Bronchial epithelial cell (primary cell): ENCODE results near the gene TAF3. TPM values are rescaled to one million over a fixed set of nuclear protein-coding genes. Genes with fewer than 3 reads are reported as not detected.

Experiments used
- DNase-seq: peaks from one replicate; pipeline ENCODE4 v3.0.0-alpha.2; 2010; ENCODE audit warnings: low read depth
- FAIRE-seq: peaks from 2 replicates; lab custom pipeline; 2011; peaks lifted over from hg19 to GRCh38; lab: Jason Lieb, UNC
- H3K27me3 ChIP-seq: 2 replicates; pipeline ENCODE4 v1.5.1; 2011; ENCODE audit warnings: low read length; ENCODE audit not compliant: control insufficient read depth, insufficient read depth
- H3K36me3 ChIP-seq: 2 replicates; pipeline ENCODE4 v1.5.1; 2011; ENCODE audit warnings: low read length; ENCODE audit not compliant: control insufficient read depth, insufficient read depth
- H3K4me3 ChIP-seq: 2 replicates; pipeline ENCODE4 v1.5.1; 2011; ENCODE audit warnings: mild to moderate bottlenecking, low read depth, low read length, control low read depth
- total RNA-seq: library from RNA; depleted of rRNA; stranded (reverse); fragments of >200 nt; gene quantifications from 2 replicates; pipeline ENCODE4 v1.2.1, GENCODE V29; 2014
- TF ChIP-seq, protein P1 (sequence below): IDR thresholded peaks from 2 replicates; pipeline ENCODE4 v1.5.1; 2011; ENCODE audit warnings: mild to moderate bottlenecking, moderate library complexity, low read length, control low read depth, inconsistent platforms; ENCODE audit not compliant: insufficient read depth, severe bottlenecking

Gene TAF3
- total RNA-seq, 1 donor from 2014 or later: 1.3 TPM

DNA sequence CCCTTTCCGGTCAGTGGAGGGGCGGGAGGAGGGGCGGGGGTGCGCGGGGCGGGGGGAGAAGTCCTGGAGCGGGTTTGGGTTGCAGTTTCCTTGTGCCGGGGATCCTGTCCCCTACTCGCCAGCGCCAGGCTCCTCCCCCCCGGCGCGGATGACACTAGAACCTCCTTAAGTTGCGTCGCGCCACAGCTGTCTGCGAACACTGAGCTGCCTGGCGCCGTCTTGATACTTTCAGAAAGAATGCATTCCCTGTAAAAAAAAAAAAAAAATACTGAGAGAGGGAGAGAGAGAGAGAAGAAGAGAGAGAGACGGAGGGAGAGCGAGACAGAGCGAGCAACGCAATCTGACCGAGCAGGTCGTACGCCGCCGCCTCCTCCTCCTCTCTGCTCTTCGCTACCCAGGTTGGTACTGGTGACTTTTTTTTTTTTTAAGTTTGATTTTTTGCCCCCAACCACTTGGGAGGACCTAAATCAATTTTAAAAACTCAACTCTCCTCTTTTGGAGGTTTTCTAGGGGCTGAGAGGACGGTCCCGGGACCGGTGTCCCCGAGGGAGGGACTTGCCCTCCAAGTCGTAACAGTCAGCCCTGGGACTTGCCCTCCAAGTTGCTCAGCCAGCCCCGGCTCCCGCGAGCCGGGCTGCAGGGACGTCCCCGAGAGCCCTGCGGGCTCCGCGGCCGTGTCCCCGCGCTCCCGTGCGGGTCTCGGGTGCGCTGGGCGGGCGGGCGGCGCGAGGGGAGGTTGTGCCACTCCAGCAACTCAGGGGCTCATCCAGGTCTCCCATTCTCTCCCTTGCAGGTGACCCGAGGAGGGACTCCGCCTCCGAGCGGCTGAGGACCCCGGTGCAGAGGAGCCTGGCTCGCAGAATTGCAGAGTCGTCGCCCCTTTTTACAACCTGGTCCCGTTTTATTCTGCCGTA is 236.4 kb downstream of the TAF3 start, which contains the start of gene GATA3:
Gene GATA3 (plus strand): TSS at position 195 of the 914 bp plus-strand sequence. CDS start 968 bp downstream, outside the sequence.
- H3K27me3 ChIP-seq: peaks cover 57% of the 10 kb centered on the region

DNA sequence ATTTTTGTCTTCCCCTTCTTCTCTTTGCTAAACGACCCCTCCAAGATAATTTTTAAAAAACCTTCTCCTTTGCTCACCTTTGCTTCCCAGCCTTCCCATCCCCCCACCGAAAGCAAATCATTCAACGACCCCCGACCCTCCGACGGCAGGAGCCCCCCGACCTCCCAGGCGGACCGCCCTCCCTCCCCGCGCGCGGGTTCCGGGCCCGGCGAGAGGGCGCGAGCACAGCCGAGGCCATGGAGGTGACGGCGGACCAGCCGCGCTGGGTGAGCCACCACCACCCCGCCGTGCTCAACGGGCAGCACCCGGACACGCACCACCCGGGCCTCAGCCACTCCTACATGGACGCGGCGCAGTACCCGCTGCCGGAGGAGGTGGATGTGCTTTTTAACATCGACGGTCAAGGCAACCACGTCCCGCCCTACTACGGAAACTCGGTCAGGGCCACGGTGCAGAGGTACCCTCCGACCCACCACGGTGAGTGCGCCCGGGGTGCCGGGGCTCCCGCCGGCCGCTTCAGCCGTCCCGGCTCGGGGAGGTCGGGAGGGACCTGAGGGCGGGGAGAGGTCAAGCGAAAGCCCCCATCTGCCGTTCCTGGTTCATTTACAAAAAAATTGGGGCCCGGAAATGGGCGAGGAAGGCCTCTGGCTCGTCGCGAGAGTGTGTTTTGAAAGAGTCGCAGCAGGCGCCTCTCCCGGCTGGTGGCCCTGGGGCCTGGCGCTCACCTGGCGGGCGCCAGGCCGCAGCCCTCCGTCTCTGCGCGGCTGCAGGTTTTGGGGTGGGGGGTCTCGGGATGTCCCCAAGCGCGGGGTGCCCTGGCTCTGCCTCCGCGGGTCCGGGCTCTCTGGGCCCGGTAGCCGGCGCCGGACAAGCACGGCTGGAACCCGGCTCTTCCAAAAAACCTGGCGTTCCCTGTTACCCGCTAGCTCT is 237.4 kb downstream of the TAF3 start:
- no peak for DNase-seq
- FAIRE-seq: no peak
- Histone ChIP-seq H3K4me3 (no peak overlapping the region), H3K27me3 (peaks cover 53% of the 10 kb centered on the region), H3K36me3 (no peaks in the 10 kb centered on the region)
- TF ChIP-seq, protein P1, sequence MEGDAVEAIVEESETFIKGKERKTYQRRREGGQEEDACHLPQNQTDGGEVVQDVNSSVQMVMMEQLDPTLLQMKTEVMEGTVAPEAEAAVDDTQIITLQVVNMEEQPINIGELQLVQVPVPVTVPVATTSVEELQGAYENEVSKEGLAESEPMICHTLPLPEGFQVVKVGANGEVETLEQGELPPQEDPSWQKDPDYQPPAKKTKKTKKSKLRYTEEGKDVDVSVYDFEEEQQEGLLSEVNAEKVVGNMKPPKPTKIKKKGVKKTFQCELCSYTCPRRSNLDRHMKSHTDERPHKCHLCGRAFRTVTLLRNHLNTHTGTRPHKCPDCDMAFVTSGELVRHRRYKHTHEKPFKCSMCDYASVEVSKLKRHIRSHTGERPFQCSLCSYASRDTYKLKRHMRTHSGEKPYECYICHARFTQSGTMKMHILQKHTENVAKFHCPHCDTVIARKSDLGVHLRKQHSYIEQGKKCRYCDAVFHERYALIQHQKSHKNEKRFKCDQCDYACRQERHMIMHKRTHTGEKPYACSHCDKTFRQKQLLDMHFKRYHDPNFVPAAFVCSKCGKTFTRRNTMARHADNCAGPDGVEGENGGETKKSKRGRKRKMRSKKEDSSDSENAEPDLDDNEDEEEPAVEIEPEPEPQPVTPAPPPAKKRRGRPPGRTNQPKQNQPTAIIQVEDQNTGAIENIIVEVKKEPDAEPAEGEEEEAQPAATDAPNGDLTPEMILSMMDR: no peak

More for the DNA sequence above, 236.4 kb downstream of the TAF3 start, which contains the start of gene GATA3:
- TF ChIP-seq, protein P1: no peak
- peak within 1 kb of the TSS; percentile 42 for H3K4me3 ChIP-seq
- H3K36me3 ChIP-seq: no peaks in the 10 kb centered on the region
- FAIRE-seq (no peak), DNase-seq (no peak)

DNA sequence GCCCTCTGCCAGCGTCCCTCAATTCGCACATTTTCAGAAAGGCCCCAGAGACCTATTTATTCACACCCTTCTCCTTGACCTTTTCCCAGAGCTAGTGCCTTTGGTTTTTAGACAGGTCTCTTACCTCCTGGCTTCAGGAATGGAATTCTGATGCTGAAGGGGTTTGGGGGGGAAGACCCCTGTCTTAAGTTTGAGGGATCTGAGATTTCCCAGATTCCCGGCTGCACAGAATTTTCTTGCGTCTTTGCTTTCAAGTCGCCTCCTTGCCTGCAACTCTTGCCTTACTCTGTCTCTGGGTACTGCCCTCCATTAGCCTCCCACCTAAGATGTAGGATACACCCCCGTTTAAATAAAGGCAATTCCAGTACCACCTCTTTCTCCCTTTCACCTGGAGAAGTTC is 238.1 kb downstream of the TAF3 start:
- H3K36me3 ChIP-seq: no peaks in the 10 kb centered on the region
- H3K4me3 ChIP-seq: no peak overlapping the region
- DNase-seq (no peak), FAIRE-seq (no peak)
- H3K27me3 ChIP-seq: peaks cover 53% of the 10 kb centered on the region
- TF ChIP-seq, protein P1: no peak

DNA sequence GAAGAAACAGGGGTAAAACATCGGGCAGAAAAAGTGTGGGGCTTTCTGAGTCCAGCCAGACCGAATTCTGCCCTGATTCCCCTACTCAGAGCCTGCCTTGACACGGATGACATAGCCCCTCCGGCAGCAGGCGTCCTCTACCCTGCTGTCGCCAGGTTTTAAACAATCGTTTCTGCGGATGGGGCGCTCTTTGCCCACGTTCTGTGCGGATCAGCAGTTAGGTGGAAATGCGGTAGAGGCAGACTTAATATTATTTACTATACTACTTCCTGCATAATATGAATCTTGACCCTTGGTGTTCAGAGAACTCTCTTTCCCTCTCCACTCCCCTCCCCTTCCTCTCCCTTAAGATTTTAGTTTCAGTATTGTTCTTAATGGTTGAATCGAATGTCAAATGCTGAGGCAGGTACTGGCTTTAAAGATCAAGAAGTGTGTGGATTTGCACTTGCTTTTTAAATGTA is 238.6 kb downstream of the TAF3 start:
- FAIRE-seq: no peak
- no peak overlapping the region for H3K4me3 ChIP-seq
- DNase-seq: no peak
- peaks cover 54% of the 10 kb centered on the region for H3K27me3 ChIP-seq
- TF ChIP-seq, protein P1: no peak
- no peaks in the 10 kb centered on the region for H3K36me3 ChIP-seq

DNA sequence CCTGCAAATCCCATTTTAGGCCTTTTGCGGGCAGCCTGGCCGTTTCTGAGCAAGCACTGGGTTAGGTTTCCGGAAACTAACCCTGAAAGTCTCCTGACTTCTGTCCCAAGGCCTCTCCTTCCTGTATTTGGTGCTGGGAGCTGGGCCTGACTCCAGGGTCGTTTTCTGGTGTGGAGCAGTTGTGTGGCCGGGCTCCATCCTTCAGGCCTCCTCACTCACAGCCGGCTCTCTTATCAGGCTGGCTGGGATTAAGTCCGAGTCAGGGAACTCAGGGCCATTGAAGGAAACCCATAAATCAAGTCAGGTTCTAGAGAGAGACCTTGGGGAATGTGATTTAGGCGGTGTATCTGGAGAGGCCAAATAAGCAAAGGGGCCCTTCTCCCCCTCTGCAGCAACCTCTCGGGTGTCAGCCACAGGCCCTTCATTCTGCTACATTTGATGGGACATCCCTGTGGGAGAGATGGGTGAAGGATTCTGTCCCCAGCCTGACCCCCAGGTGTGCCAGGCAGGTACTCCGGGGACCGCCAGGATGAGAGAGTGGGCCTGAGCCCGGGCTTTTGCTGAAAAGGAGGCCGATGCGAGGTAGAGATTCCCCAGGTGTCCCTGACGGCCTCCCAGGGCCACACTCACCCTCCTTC is 239.4 kb downstream of the TAF3 start:
- FAIRE-seq: no peak
- DNase-seq: no peak
- Histone ChIP-seq H3K27me3 (peaks cover 48% of the 10 kb centered on the region), H3K4me3 (no peak overlapping the region), H3K36me3 (no peaks in the 10 kb centered on the region)
- TF ChIP-seq, protein P1: no peak
